ENCODE measurements around the gene DNAJA2.
"Not testable (repeated sequence)": the region's sequence is repeated elsewhere in the genome, so short reads cannot be mapped to it uniquely, and the experiment has no call there.

DNAJA2 gene

DNA sequence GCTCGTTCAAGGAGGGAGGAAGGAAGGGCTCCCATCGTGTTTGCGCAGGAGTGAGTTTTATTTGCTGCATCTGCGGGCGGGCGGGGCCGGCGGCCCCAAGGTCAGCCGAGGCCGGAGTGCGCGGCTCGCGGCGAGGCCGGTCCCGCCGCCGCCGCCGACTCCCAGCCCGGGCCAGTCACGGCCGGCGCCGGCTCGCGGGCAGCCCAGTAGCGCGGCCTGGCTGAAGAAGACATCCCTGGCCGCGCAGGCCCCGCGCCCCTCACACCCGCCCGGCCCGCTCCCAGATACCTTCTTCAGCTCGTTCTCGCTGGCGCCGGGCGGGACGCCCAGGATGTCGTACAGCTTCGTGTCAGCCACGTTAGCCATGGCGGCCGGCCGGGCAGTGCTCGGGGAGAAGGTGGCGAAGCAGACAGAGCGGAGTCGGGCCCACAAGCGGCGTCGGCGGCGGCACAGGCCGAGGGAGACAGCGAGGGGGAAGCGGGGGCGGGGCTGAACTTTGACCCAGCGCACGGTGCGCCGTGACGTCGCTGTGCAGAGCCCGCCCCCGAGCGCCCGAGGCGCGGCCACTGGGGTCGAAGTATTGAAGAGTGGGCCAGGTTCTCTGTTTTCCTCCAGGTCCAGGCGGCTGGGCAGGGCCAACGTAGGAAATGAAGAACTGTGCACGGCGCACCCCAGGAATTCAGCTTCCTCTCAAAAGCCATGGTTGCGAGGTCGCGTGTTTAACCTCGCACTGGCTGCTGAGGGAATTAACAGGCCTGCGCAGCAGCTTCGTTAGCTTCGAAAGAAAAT, at the start of gene DNAJA2:
Gene DNAJA2 (minus strand): TSS at position 468 of the 789 bp plus-strand sequence. CDS start 102 bp downstream, at position 366.
- peak; percentile 21 for DNase-seq

- no peak for DNase-seq
Observed at GRCh38 chr16:47019568-47019967, 46.1 kb upstream of the DNAJA2 start.

- no peak for DNase-seq
Observed at GRCh38 chr16:47018223-47018891, 44.9 kb upstream of the DNAJA2 start.

DNA sequence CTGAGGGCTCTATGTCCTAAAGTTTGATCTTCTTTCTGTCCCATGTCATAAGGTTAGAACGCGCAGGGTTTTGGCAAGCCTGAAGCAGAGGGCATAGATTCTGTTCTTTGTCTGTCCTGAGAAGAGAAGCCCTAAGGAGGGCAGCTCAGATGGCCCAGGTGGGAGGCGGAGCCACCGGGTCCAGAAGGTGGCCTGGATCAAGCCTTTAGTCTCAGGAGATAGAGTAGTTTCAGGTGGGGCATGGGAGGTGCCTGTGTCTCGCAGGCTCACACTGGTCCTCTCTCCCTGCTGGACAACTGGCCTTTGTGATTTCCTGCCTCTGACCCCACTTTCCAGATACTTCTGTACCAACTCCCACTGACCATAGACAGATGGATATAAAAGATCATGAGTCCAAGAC, 44.2 kb upstream of the DNAJA2 start:
- no peak for DNase-seq

GRCh38 chr16:47016700-47017133, 43.2 kb upstream of the DNAJA2 start:
- DNase-seq, result no peak

GRCh38 chr16:47013910-47014309, 40.4 kb upstream of the DNAJA2 start:
- no peak for DNase-seq

GRCh38 chr16:47013172-47013571, 39.7 kb upstream of the DNAJA2 start:
- no peak for DNase-seq

DNA sequence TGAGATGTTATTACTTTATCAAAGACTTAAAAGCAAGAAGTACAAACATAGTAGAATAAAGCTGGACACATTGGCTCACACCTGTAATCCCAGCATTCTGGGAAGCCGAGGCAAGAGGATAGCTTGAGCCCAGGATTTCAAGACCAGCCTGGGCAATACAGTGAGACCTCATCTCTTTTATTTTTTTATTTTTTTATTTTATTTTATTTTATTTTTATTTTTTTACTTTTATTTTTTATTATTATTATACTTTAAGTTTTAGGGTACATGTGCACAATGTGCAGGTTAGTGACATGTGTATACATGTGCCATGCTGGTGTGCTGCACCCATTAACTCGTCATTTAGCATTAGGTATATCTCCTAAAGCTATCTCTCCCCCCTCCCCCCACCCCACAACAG, 37.3 kb upstream of the DNAJA2 start:
- DNase-seq, result not testable (repeated sequence)

GRCh38 chr16:47008612-47009011, 35.1 kb upstream of the DNAJA2 start:
- DNase-seq, result no peak

DNA sequence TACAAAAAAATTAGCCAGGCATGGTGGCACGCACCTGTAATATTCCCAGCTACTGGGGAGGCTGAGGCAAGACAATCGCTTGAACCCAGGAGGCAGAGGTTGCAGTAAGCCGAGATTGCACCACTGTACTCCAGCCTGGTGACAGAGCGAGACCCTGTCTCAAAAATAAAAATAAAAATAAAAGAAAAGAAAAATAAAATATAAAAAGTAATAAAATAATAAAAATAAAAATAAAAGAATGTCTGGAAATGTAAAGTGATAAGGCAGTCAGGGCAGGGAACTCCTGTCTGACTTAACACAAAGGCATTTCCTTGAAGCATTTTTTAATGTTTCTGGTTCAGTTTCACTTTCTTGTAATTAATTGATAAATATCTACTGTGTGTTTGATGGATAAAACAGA, 34.7 kb upstream of the DNAJA2 start:
- no peak for DNase-seq

DNA sequence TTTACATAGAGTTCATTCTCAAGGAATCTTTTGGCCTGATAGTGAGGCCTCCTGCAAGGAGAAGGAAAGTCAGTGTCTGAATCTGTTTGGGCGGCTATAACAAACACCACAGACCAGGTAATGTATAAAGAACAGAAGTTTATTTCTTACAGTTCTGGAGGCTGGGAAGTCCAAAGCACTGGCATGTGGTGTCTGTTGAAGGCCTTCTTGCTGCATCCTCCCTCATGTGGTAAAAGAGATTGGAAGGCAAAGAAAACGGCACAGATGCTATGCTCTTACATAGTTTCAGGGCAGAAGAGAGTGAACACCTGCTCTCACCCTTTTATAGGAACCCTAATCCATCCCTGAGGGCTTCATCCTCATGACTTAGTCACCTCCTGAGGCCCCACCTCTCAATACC, 31.2 kb upstream of the DNAJA2 start:
- DNase-seq, result no peak

- not testable (repeated sequence) for DNase-seq
Observed at GRCh38 chr16:47000066-47000465, 26.6 kb upstream of the DNAJA2 start.

DNA sequence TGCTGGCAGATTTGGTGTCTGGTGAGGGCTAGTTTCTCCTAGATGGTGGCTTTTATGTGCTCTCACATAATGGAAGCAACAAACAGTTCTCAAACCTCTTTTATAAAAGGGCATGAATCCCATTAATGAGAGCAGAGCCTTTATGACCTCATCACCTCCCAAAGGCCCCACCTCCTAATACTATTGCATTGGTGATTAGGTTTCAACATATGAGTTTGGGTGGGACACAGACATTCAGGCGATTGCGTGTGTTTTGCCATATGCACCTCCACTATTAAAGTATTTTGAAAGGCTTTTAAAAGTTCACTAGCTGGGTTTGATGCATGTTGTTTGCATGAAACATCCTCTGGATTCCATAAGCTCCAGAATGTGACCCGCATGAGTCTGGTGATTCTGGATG, 24.4 kb upstream of the DNAJA2 start:
- DNase-seq, result no peak

DNA sequence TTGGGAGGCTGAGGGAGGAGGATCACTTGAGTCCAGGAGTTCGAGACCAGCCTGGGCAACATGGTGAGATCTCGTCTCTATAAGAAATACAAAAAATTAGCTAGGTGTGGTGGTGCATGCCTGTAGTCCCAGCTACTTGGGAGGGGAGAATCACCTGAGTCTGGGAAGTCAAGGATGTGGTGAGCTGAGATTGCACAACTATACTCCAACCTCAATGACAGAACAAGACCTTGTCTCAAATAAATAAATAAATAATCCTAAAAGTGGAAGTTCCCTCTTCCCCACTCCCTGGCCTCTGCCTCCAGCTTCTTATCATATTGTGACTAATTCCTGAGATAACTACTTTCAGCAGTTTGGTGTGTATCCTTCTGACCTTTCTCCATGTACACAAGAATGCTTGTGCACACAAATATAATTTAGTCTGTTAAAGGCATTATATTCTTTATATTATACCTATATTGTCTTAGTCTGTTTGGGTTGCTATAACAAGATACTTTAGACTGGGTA, 23.5 kb upstream of the DNAJA2 start:
- DNase-seq, result no peak

DNA sequence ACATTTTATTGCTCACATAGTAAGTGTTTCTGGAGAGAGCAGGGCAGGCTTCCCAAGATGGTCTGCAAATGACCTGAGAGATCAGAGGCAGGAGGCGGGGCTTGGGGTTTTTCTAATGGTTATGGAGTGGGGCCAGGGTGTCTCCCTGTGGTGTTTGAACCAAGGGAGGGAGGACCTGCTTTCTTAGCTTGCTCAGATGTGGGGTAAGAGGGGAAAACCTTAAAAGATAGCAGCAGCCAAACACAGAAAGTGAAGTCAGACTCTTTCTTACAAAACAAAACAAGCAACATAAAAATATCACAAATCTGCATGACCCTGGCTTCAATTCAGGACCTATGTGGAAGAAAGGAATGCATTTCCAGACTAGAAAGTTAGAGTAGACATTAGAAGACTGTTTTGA, 22.9 kb upstream of the DNAJA2 start:
- DNase-seq, result no peak

GRCh38 chr16:46991729-46992704, 18.5 kb upstream of the DNAJA2 start:
- DNase-seq, result no peak

GRCh38 chr16:46986896-46987295, 13.4 kb upstream of the DNAJA2 start:
- no peak for DNase-seq

DNA sequence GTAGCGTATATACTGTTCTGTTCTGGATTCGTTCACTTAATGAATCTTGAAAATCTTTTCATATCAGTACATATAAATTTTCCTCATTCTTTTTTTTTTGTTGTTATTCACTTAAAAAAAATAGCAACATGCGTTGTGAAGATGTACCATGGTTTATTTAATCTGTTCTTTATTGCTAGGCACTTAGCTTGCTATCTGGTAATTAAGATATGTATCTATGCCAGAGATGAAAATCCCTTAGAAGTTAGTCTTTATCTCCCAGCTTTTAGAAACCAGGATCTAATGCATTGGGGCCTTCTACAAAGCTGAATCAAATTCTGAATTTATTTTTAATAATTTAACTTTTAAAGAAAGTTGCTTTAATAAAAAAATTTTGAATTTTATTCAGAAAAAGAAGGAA, 13.0 kb upstream of the DNAJA2 start:
- no peak for DNase-seq

- DNase-seq, result no peak
Observed at GRCh38 chr16:46982335-46982734, 8.9 kb upstream of the DNAJA2 start.

DNA sequence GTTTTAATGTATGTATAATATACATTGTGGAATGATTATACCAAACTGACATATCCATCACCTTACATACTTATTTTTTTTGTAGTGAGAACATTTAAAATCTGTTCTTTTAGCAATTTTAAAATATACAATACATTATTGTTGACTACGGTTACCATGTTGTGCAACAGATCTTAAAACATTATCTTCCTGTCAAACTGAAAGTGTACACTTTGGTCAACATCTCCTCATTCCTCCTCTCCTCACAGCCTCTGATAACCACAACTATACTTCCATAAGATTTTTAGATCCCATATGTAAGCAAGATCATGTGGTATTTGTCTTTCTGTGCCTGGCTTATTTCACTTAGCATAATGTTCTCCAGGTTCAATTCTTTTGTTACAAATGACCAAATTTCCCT, 7.5 kb upstream of the DNAJA2 start:
- no peak for DNase-seq

GRCh38 chr16:46976550-46976949, 3.1 kb upstream of the DNAJA2 start:
- DNase-seq, result no peak

GRCh38 chr16:46975908-46976470, 2.5 kb upstream of the DNAJA2 start:
- no peak for DNase-seq

- no peak for DNase-seq
Observed at GRCh38 chr16:46975165-46975564, 1.7 kb upstream of the DNAJA2 start.

Data from NCI-H2029 treated with DMSO at 0.1 percent for 48 hours (cell line).